OCI-LY7 (cell line): Measurements from ENCODE around the gene PDSS2. TPM values are rescaled to one million over a fixed set of nuclear protein-coding genes. Genes with fewer than 3 reads are reported as not detected.
"Not testable (repeated sequence)": the region's sequence is repeated elsewhere in the genome, so short reads cannot be mapped to it uniquely, and the experiment has no call there.

Source experiments
- BruUV-seq: library from RNA; stranded (reverse); fragments of 400-500 nt; replicated peaks from 2 replicates; lab custom pipeline; 2021; lab: Mats Ljungman, UMichigan
- CTCF ChIA-PET: fragments of 300-600 bp; sonication (Branson Sonifier 250); formaldehyde crosslinking; loops from one replicate; lab custom pipeline; 2022; ENCODE audit warnings: antibody characterized with exemption; ENCODE audit not compliant: unreplicated experiment; lab: Charles Lee
- POLR2A ChIA-PET: fragments of 300-600 bp; sonication (Branson Sonifier 250); formaldehyde crosslinking; loops from one replicate; lab custom pipeline; 2022; ENCODE audit warnings: antibody characterized with exemption; lab: Charles Lee
- DNase-seq: peaks from one replicate; pipeline ENCODE4 v3.0.0-alpha.2; 2015; ENCODE audit warnings: low spot score
- H2AFZ ChIP-seq: fragments of 200-600 bp; sonication (generic), shearing (Covaris generic); 2 replicates; pipeline ENCODE4 v1.6.1; 2014; ENCODE audit warnings: mild to moderate bottlenecking, antibody characterized with exemption, low read length, moderate library complexity
- H3K27ac ChIP-seq: fragments of 200-600 bp; sonication (generic); 2 replicates; pipeline ENCODE4 v1.5.1; 2014; ENCODE audit warnings: mixed run types, low read depth, mild to moderate bottlenecking, moderate library complexity, low read length, inconsistent platforms; ENCODE audit not compliant: poor library complexity, severe bottlenecking
- H3K36me3 ChIP-seq: fragments of 200-600 bp; sonication (generic); 2 replicates; pipeline ENCODE4 v1.6.1; 2014; ENCODE audit warnings: mild to moderate bottlenecking, antibody characterized with exemption, low read length, moderate library complexity, mixed read lengths; ENCODE audit not compliant: insufficient read depth
- H3K4me1 ChIP-seq: fragments of 200-600 bp; sonication (generic); 2 replicates; pipeline ENCODE4 v1.5.1; 2014; ENCODE audit warnings: mild to moderate bottlenecking, low read length; ENCODE audit not compliant: insufficient read depth, poor library complexity, severe bottlenecking
- H3K4me2 ChIP-seq: fragments of 200-600 bp; sonication (generic); 2 replicates; pipeline ENCODE4 v1.6.1; 2014; ENCODE audit warnings: mild to moderate bottlenecking, low read length
- H3K4me3 ChIP-seq: fragments of 200-600 bp; sonication (generic); 2 replicates; pipeline ENCODE4 v1.5.1; 2014; ENCODE audit warnings: mild to moderate bottlenecking, low read depth, low read length; ENCODE audit not compliant: poor library complexity, severe bottlenecking
- H3K79me2 ChIP-seq: fragments of 200-600 bp; sonication (generic); 2 replicates; pipeline ENCODE4 v1.6.1; 2016; ENCODE audit warnings: low read depth, mild to moderate bottlenecking, low read length, moderate library complexity, mixed read lengths; ENCODE audit not compliant: insufficient read depth
- H3K9me2 ChIP-seq: fragments of 200-600 bp; sonication (generic); 2 replicates; pipeline ENCODE4 v1.6.1; 2016; ENCODE audit warnings: mild to moderate bottlenecking, low read length, mixed read lengths; ENCODE audit not compliant: insufficient read depth
- H3K9me3 ChIP-seq: fragments of 200-600 bp; sonication (generic); 2 replicates; pipeline ENCODE4 v1.6.1; 2014; ENCODE audit warnings: mild to moderate bottlenecking, mixed run types, low read length, mixed read lengths
- H4K20me1 ChIP-seq: fragments of 200-600 bp; sonication (generic); 2 replicates; pipeline ENCODE4 v1.6.1; 2014; ENCODE audit warnings: mild to moderate bottlenecking, antibody characterized with exemption, low read length, moderate library complexity, mixed read lengths; ENCODE audit not compliant: insufficient read depth
- EZH2phosphoT487 ChIP-seq: fragments of 200-600 bp; sonication (generic); IDR thresholded peaks from 2 replicates; pipeline ENCODE4 v1.6.1; 2018; ENCODE audit warnings: low read depth, borderline replicate concordance, mild to moderate bottlenecking, mixed run types, antibody characterized with exemption, low read length, moderate library complexity, mixed read lengths
- intact Hi-C: fragments of 100-400 bp; cut with micrococcal nuclease; formaldehyde crosslinking; loops from one replicate; pipeline ENCODE4 v1.10.0; 2022; ENCODE audit not compliant: unreplicated experiment
- total RNA-seq, 2 experiments: library from RNA; depleted of rRNA in 1 of 2; stranded (reverse); fragments of >200 nt in 1 of 2; shearing (Covaris generic) in 1 of 2; gene quantifications; 2 replicates each; pipeline ENCODE4 v1.2.3, GENCODE V29; 2014 to 2022
- TF ChIP-seq, protein P1 (sequence below): fragments of 200-600 bp; sonication (generic); conservative IDR thresholded peaks from 2 replicates; pipeline ENCODE4 v1.5.1; 2014; ENCODE audit warnings: mild to moderate bottlenecking, antibody characterized with exemption, low read length, moderate library complexity, mixed read lengths

Gene PDSS2
- total RNA-seq, 2 experiments from 2014 or later, result 14.7 to 24.9 TPM

DNA sequence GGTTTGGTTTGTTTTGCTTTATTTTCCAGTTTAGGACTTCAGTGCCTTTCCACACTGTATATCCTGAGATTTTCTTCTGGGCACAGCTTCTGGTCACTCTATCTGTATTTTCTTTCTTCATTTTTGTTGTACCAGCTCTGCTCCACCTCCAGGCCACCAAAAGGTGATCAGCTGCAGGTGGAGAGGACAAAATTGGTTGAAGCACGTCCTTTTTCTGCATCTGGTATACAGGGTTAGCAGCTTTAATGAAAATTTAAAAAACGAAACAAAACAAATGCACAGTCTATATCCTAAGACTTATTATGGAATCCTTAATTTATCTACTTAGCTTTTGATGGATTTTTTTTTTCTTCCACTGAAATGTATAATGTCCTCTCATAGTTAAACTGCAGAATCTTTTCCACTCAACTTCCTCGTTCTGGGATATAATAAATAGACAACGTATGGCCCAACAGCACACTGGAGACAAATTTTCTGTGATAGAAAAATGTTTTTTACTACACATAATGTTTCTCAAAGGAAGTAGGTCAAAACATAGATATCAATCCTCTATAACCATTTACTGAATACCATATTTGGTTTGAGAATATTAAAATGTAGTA, 19.8 kb upstream of the PDSS2 start:
- TF ChIP-seq, protein P1, sequence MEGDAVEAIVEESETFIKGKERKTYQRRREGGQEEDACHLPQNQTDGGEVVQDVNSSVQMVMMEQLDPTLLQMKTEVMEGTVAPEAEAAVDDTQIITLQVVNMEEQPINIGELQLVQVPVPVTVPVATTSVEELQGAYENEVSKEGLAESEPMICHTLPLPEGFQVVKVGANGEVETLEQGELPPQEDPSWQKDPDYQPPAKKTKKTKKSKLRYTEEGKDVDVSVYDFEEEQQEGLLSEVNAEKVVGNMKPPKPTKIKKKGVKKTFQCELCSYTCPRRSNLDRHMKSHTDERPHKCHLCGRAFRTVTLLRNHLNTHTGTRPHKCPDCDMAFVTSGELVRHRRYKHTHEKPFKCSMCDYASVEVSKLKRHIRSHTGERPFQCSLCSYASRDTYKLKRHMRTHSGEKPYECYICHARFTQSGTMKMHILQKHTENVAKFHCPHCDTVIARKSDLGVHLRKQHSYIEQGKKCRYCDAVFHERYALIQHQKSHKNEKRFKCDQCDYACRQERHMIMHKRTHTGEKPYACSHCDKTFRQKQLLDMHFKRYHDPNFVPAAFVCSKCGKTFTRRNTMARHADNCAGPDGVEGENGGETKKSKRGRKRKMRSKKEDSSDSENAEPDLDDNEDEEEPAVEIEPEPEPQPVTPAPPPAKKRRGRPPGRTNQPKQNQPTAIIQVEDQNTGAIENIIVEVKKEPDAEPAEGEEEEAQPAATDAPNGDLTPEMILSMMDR, result no peak
- TF ChIP-seq EZH2phosphoT487, result no peak
- BruUV-seq, result no TSS peak
- H3K36me3 ChIP-seq, result no peaks in the 10 kb centered on the region
- no peak overlapping the region for H3K4me2 ChIP-seq
- H3K9me2 ChIP-seq, result no peaks in the 10 kb centered on the region
- no peaks in the 10 kb centered on the region for H3K4me1 ChIP-seq
- H3K4me3 ChIP-seq, result no peak overlapping the region
- H2AFZ ChIP-seq, result no peak overlapping the region
- DNase-seq, result no peak
- H3K79me2 ChIP-seq, result no peaks in the 10 kb centered on the region
- H4K20me1 ChIP-seq, result no peaks in the 10 kb centered on the region
- intact Hi-C loops, result no loop called here
- H3K27ac ChIP-seq, result no peak overlapping the region
- no peaks in the 10 kb centered on the region for H3K9me3 ChIP-seq
- ChIA-PET CTCF (no interaction called here), POLR2A (interaction anchor here (0.7 to 1.0 kb wide), 4 partner anchors 8 to 179 kb away, joined by 3 to 4 read pairs (median 3); no protein-coding TSS in a partner anchor)

DNA sequence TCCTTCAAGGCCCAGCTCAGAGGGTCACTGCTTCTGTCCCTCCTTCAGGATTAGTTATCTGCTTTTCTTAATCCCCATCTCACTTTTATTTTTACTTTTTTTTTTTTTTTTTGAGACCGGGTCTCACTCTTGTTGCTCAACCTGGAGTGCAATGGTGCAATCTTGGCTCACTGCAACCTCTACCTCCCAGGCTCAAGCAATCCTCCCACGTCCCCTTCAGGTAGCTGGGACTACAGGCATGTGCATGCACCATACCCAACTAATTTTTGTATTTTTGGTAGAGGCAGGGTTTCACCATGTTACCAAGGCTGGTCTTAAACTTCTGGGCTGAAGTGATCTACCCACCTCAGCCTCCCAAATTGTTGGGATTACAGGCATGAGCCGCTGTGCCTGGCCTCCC, 16.5 kb upstream of the PDSS2 start:
- POLR2A ChIA-PET, H3K27ac ChIP-seq, intact Hi-C loops, H4K20me1 ChIP-seq, DNase-seq, H3K9me2 ChIP-seq, H3K4me1 ChIP-seq, H3K36me3 ChIP-seq, H3K79me2 ChIP-seq, H2AFZ ChIP-seq, H3K9me3 ChIP-seq, H3K4me3 ChIP-seq, CTCF ChIA-PET, H3K4me2 ChIP-seq, BruUV-seq: not testable (repeated sequence)

DNA sequence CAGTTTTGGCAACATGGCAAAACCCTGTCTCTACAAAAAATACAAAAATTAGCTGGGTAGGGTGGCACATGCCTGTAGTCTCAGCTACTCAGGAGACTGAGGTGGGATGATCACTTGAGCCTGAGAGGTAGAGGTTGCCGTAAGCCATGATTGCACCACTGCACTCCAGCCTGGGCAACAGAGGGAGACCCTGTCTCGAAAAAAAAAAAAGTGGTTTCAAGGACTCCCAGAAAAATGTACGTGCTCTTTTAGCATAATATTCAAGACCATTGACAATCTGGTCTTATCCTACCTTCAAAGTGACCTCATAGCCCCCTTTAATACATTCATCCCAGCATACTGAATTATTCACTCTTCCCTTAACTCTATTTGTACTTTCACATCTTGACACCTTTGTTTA, 16.0 kb upstream of the PDSS2 start:
- POLR2A ChIA-PET, BruUV-seq, H4K20me1 ChIP-seq, H3K79me2 ChIP-seq, H3K4me3 ChIP-seq, H2AFZ ChIP-seq, DNase-seq, H3K4me2 ChIP-seq, H3K4me1 ChIP-seq, H3K27ac ChIP-seq, H3K9me3 ChIP-seq, H3K9me2 ChIP-seq, intact Hi-C loops, H3K36me3 ChIP-seq, CTCF ChIA-PET: not testable (repeated sequence)

DNA sequence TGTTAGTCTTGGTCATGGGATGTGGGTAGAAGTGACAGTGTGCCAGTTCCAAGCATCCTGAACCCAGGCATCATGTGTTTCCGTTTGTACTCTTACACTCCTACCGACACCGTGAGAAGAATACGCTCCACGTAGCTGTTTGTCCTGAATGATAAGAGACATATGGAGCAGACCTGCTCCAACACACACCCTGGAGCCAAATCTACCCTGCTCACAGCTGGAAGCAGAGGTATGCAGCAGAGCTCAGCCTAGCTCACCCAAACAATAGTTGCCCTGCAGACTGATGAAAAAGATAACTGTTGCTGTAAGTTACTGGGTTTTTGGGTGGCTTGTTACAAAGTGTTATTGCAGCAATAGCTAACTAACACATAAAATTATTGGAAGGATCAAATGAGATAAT, 14.3 kb upstream of the PDSS2 start:
- H3K4me3 ChIP-seq, result no peak overlapping the region
- H3K36me3 ChIP-seq, result no peaks in the 10 kb centered on the region
- H2AFZ ChIP-seq, result no peak overlapping the region
- no peaks in the 10 kb centered on the region for H3K9me3 ChIP-seq
- H3K27ac ChIP-seq, result no peak overlapping the region
- no peaks in the 10 kb centered on the region for H3K4me1 ChIP-seq
- H3K4me2 ChIP-seq, result no peak overlapping the region
- CTCF ChIA-PET, result no interaction called here
- no peak for DNase-seq
- H3K9me2 ChIP-seq, result no peaks in the 10 kb centered on the region
- H3K79me2 ChIP-seq, result no peaks in the 10 kb centered on the region
- TF ChIP-seq, protein P1, result no peak
- TF ChIP-seq EZH2phosphoT487, result no peak
- POLR2A ChIA-PET, result interaction anchor here (0.5 to 2.1 kb wide), 3 partner anchors 10 to 120 kb away, joined by 3 to 9 read pairs (median 3); no protein-coding TSS in a partner anchor
- H4K20me1 ChIP-seq, result no peaks in the 10 kb centered on the region
- intact Hi-C loops, result no loop called here
- no TSS peak for BruUV-seq
